C4-2B (cell line): ENCODE data around the gene IGFBP4.

Experiments used
- ZFX ChIP-seq: fragments of 450-650 bp; IDR thresholded peaks from 2 replicates; pipeline ENCODE4 v1.6.1; 2017
- TF ChIP-seq, protein P1 (sequence below): fragments of 450-650 bp; conservative IDR thresholded peaks from 2 replicates; pipeline ENCODE4 v1.5.1; 2017; ENCODE audit warnings: mild to moderate bottlenecking

DNA sequence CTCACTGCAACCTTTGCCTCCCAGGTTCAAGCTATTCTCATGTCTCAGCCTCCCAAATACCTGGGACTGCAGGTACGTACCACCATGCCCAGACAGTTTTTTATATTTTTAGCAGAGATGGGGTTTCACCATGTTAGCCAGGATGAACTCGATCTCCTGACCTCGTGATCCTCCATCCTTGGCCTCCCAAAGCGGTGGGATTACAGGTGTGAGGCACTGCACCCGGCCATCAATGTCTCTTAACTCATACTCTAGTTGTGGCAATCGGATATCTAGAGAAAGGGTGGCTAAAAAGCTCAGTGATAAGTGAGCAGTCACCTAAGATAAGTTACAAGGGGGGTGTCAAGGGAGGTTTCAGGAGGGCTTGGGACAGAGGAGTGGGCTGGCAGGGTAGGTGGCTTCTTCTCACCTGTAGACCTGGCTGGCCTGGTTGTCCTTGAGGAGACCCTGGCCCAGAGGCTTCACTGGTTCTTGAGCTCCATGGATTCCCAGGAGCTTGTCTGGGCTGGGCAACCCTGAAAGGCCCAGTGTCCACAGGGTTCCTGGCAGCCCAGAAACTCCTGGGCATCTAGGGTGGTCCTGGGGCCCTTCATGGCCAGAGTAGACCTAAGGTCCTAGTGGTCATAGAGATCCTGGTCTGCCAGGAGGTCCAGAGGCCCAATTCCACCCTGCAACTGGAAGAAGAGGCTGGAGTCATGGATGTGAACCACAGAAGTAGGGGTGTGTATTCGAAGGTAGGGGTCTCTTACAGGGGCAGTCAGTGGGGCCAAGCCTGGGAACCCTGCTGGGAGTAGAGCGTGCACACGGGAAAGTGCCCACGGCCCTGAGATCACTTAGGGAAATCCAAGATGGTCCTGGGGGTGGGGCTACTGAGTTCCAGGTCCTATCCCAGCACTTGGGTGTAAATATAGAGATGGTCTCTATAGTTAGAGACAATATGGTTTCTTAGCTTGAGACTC lies 12.7 kb upstream of the IGFBP4 start:
- TF ChIP-seq, protein P1, sequence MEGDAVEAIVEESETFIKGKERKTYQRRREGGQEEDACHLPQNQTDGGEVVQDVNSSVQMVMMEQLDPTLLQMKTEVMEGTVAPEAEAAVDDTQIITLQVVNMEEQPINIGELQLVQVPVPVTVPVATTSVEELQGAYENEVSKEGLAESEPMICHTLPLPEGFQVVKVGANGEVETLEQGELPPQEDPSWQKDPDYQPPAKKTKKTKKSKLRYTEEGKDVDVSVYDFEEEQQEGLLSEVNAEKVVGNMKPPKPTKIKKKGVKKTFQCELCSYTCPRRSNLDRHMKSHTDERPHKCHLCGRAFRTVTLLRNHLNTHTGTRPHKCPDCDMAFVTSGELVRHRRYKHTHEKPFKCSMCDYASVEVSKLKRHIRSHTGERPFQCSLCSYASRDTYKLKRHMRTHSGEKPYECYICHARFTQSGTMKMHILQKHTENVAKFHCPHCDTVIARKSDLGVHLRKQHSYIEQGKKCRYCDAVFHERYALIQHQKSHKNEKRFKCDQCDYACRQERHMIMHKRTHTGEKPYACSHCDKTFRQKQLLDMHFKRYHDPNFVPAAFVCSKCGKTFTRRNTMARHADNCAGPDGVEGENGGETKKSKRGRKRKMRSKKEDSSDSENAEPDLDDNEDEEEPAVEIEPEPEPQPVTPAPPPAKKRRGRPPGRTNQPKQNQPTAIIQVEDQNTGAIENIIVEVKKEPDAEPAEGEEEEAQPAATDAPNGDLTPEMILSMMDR, result no peak
- no peak for TF ChIP-seq ZFX
